ENCODE results near the gene PAGE1.
"Not testable (repeated sequence)": the region's sequence is repeated elsewhere in the genome, so short reads cannot be mapped to it uniquely, and the experiment has no call there.

- not testable (repeated sequence) for TF ChIP-seq ZNF281 (CRISPR knock-in tag; IDR thresholded peaks at IDR 0.05); JUN (CRISPR knock-in tag; IDR thresholded peaks at IDR 0.05); CTCF (IDR thresholded peaks at IDR 0.05); CREB1 (CRISPR knock-in tag; IDR thresholded peaks at IDR 0.05); ESRRA (CRISPR knock-in tag; IDR thresholded peaks at IDR 0.05; ENCODE audit: borderline replicate concordance); FOXP1 (CRISPR knock-in tag; IDR thresholded peaks at IDR 0.05; ENCODE audit: borderline replicate concordance); USF2 (CRISPR knock-in tag; IDR thresholded peaks at IDR 0.05); MAX (CRISPR knock-in tag; IDR thresholded peaks at IDR 0.05)
These were observed 24.3 kb upstream of the PAGE1 start for GRCh38 chrX:49720106-49720505.
